Cardiac muscle cell (in vitro differentiated cells and primary cell): ENCODE results near the gene ERP44. TPM values are rescaled to one million over a fixed set of nuclear protein-coding genes. Genes with fewer than 3 reads are reported as not detected.

Source experiments
- DNase-seq, 2 donors: peaks; one replicate each; pipeline versions ENCODE4 v3.0.0 to v3.0.0-alpha.2; 2010 to 2017; ENCODE audit warnings: low read depth in 1 of 2, low spot score in 1 of 2
- H3K27ac ChIP-seq: fragments of 200-600 bp; sonication (generic); 2 replicates; pipeline ENCODE4 v1.5.1; 2016
- H3K27me3 ChIP-seq: fragments of 200-600 bp; sonication (generic); 2 replicates; pipeline ENCODE4 v1.6.0; 2016; ENCODE audit warnings: control low read depth
- H3K36me3 ChIP-seq: fragments of 200-600 bp; sonication (generic); 2 replicates; pipeline ENCODE4 v1.5.1; 2016; ENCODE audit warnings: control low read depth
- H3K4me1 ChIP-seq: fragments of 200-600 bp; sonication (generic); 2 replicates; pipeline ENCODE4 v1.8.1; 2017; ENCODE audit warnings: low read depth, mild to moderate bottlenecking, mixed run types
- H3K4me3 ChIP-seq: fragments of 200-600 bp; sonication (generic); 2 replicates; pipeline ENCODE4 v1.5.1; 2016; ENCODE audit warnings: mild to moderate bottlenecking
- H3K9me3 ChIP-seq: fragments of 200-600 bp; sonication (generic); 2 replicates; pipeline ENCODE4 v1.5.1; 2017; ENCODE audit warnings: low read depth, mild to moderate bottlenecking, control low read depth
- CTCF ChIP-seq: IDR thresholded peaks from 2 replicates; pipeline ENCODE4 v1.5.1; 2012; ENCODE audit warnings: low read depth, mild to moderate bottlenecking, low read length
- polyA plus RNA-seq: library from polyadenylated mRNA; unstranded; fragments of >200 nt; fragmentation: Nextera tagmentation; extraction: Ambion mirVana; gene quantifications from 2 replicates; pipeline ENCODE4 v1.2.1, GENCODE V29; 2016
- total RNA-seq: library from RNA; depleted of rRNA; stranded (reverse); fragments of >200 nt; gene quantifications from 2 replicates; pipeline ENCODE4 v1.2.3, GENCODE V29; 2016

The ERP44 gene
- total and polyA plus RNA-seq, 2 experiments from 2014 or later = 10.0 to 35.3 TPM

- no peak for TF ChIP-seq CTCF
- H3K36me3 ChIP-seq = peaks cover 37% of the 10 kb centered on the region
- H3K4me3 ChIP-seq = no peak overlapping the region
- no peaks in the 10 kb centered on the region for H3K27me3 ChIP-seq
- no peaks in the 10 kb centered on the region for H3K4me1 ChIP-seq
- H3K9me3 ChIP-seq = no peaks in the 10 kb centered on the region
- H3K27ac ChIP-seq = no peak overlapping the region
- no peak for DNase-seq
These were observed 7.1 kb upstream of the ERP44 start for GRCh38 chr9:100105861-100106260.

- no peak overlapping the region for H3K27ac ChIP-seq
- DNase-seq = no peak
- H3K4me1 ChIP-seq = no peaks in the 10 kb centered on the region
- peaks cover 26% of the 10 kb centered on the region for H3K36me3 ChIP-seq
- no peaks in the 10 kb centered on the region for H3K27me3 ChIP-seq
- no peak overlapping the region for H3K4me3 ChIP-seq
- H3K9me3 ChIP-seq = no peaks in the 10 kb centered on the region
- TF ChIP-seq CTCF = no peak
These were observed 5.5 kb upstream of the ERP44 start for GRCh38 chr9:100104314-100104713.

- H3K27ac ChIP-seq = no peak overlapping the region
- H3K4me1 ChIP-seq = peaks cover 8% of the 10 kb centered on the region
- DNase-seq = no peak
- peaks cover 17% of the 10 kb centered on the region for H3K36me3 ChIP-seq
- no peak for TF ChIP-seq CTCF
- no peaks in the 10 kb centered on the region for H3K9me3 ChIP-seq
- no peak overlapping the region for H3K4me3 ChIP-seq
- no peaks in the 10 kb centered on the region for H3K27me3 ChIP-seq
These were observed 2.8 kb upstream of the ERP44 start for GRCh38 chr9:100101608-100102007.

GRCh38 chr9:100100146-100100667 is 1.4 kb upstream of the ERP44 start:
- no peaks in the 10 kb centered on the region for H3K27me3 ChIP-seq
- peak overlapping the region; percentile 81 for H3K27ac ChIP-seq
- H3K9me3 ChIP-seq = no peaks in the 10 kb centered on the region
- peaks cover 6% of the 10 kb centered on the region for H3K36me3 ChIP-seq
- H3K4me3 ChIP-seq = peak overlapping the region; percentile 88
- DNase-seq = no peak
- no peak for TF ChIP-seq CTCF
- peaks cover 8% of the 10 kb centered on the region for H3K4me1 ChIP-seq

GRCh38 chr9:100099722-100100042 is 882 bp upstream of the ERP44 start:
- Histone ChIP-seq H3K36me3 (peaks cover 1% of the 10 kb centered on the region), H3K27ac (peak overlapping the region; percentile 81), H3K4me3 (peak overlapping the region; percentile 88), H3K9me3 (no peaks in the 10 kb centered on the region), H3K4me1 (peaks cover 8% of the 10 kb centered on the region), H3K27me3 (no peaks in the 10 kb centered on the region)
- TF ChIP-seq CTCF = no peak
- peak in 1 of 2 donors; percentile 46 for DNase-seq
